Measurements from ENCODE around the gene USP5.

The USP5 gene

GRCh38 chr12:6851921-6852650 lies at the start of gene USP5:
USP5 (plus strand) TSS chr12:6852150; CDS start chr12:6852180, 30 bp downstream.
- DNase-seq, result peak; percentile 97
- H3K9me3 Mint-ChIP-seq, result no peaks in the 10 kb centered on the region
- H3K27ac Mint-ChIP-seq, result peak within 1 kb of the TSS; percentile 96
- peak within 1 kb of the TSS; percentile 89 for H3K4me3 Mint-ChIP-seq
- peaks cover 42% of the 10 kb centered on the region for H3K4me1 Mint-ChIP-seq
- peak; percentile 89 for ATAC-seq
- peaks cover 40% of the 10 kb centered on the region for H3K36me3 Mint-ChIP-seq (ENCODE audit: low read depth)
- no peaks in the 10 kb centered on the region for H3K27me3 Mint-ChIP-seq

GRCh38 chr12:6807170-6807569 lies 44.8 kb upstream of the USP5 start:
- no peak overlapping the region for H3K27ac Mint-ChIP-seq
- no peaks in the 10 kb centered on the region for H3K9me3 Mint-ChIP-seq
- ATAC-seq, result no peak
- no peaks in the 10 kb centered on the region for H3K36me3 Mint-ChIP-seq (ENCODE audit: low read depth)
- DNase-seq, result no peak
- H3K4me3 Mint-ChIP-seq, result no peak overlapping the region
- no peaks in the 10 kb centered on the region for H3K27me3 Mint-ChIP-seq
- H3K4me1 Mint-ChIP-seq, result peaks cover 6% of the 10 kb centered on the region

GRCh38 chr12:6809056-6809455 lies 42.9 kb upstream of the USP5 start:
- H3K4me1 Mint-ChIP-seq, result peaks cover 6% of the 10 kb centered on the region
- H3K36me3 Mint-ChIP-seq (ENCODE audit: low read depth), result no peaks in the 10 kb centered on the region
- no peak overlapping the region for H3K4me3 Mint-ChIP-seq
- ATAC-seq (no peak), DNase-seq (no peak)
- no peaks in the 10 kb centered on the region for H3K9me3 Mint-ChIP-seq
- H3K27me3 Mint-ChIP-seq, result peaks cover 2% of the 10 kb centered on the region
- no peak overlapping the region for H3K27ac Mint-ChIP-seq

DNA sequence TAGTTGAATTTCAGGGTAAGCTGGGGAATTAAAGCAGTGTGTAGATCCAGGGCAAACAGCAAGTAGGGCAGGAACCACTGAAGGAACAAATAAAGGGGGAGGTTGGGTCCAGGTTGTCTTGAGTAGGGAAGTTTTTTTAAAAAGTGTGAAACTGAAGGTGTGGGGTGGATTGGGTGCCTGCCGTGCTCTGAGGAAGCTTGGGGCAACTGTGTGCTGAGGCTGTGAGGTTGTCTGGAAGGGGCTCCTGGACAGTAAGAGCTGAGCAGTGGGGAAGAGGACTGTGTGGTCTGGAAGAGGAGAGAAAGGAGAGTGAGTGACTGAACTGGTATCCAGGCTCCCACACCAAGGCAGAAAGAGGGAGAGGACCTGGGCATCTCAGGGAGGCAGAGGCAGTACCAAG lies 41.2 kb upstream of the USP5 start:
- Mint-ChIP-seq H3K4me1 (peaks cover 6% of the 10 kb centered on the region), H3K27me3 (peaks cover 9% of the 10 kb centered on the region), H3K27ac (no peak overlapping the region), H3K36me3 (ENCODE audit: low read depth) (no peaks in the 10 kb centered on the region), H3K4me3 (no peak overlapping the region), H3K9me3 (no peaks in the 10 kb centered on the region)
- ATAC-seq (no peak), DNase-seq (no peak)

GRCh38 chr12:6813363-6813762 lies 38.6 kb upstream of the USP5 start:
- peaks cover 6% of the 10 kb centered on the region for H3K4me1 Mint-ChIP-seq
- no peak overlapping the region for H3K27ac Mint-ChIP-seq
- peaks cover 2% of the 10 kb centered on the region for H3K36me3 Mint-ChIP-seq (ENCODE audit: low read depth)

DNA sequence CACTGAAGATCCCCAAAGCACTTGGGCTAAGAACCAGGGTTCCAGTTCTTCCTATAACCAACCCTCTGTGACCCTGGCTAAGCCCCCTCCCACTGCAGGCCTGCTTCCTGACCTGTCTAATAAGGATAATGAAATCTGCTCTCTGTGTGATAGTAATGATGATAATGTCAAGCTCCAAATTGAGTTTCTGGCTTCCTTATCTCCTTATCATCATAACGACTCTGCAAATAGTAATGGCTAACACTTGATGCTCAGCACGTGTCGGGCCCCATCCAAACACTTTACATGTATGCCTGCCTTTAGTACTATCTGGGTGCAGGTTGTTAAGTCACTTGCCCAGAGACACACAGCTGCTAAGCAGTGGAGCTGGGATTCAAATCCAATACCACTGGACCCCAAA lies 35.4 kb upstream of the USP5 start:
- Mint-ChIP-seq H3K4me3 (no peak overlapping the region), H3K27ac (no peak overlapping the region), H3K4me1 (peaks cover 7% of the 10 kb centered on the region), H3K9me3 (no peaks in the 10 kb centered on the region), H3K27me3 (peaks cover 19% of the 10 kb centered on the region), H3K36me3 (ENCODE audit: low read depth) (peaks cover 2% of the 10 kb centered on the region)
- DNase-seq (no peak), ATAC-seq (no peak)

More at GRCh38 chr12:6813363-6813762, 38.6 kb upstream of the USP5 start:
- H3K27me3 Mint-ChIP-seq, result peaks cover 9% of the 10 kb centered on the region
- DNase-seq (no peak), ATAC-seq (no peak)
- H3K4me3 Mint-ChIP-seq, result no peak overlapping the region
- no peaks in the 10 kb centered on the region for H3K9me3 Mint-ChIP-seq

DNA sequence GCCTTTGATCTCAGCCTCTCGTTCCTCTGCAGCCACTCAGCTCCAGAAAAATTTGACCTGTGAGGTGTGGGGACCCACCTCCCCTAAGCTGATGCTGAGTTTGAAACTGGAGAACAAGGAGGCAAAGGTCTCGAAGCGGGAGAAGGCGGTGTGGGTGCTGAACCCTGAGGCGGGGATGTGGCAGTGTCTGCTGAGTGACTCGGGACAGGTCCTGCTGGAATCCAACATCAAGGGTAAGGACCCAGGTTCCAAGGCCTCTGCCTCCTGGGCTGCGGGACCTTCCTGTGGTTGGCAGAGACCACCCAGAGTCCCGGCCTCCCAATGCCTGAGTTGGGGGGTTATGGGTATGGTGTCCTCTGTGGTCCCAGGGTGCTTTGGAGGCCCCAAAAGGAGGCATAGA lies 34.9 kb upstream of the USP5 start:
- Mint-ChIP-seq H3K27ac (no peak overlapping the region), H3K4me3 (no peak overlapping the region), H3K27me3 (peaks cover 21% of the 10 kb centered on the region), H3K9me3 (no peaks in the 10 kb centered on the region), H3K36me3 (ENCODE audit: low read depth) (peaks cover 2% of the 10 kb centered on the region), H3K4me1 (peaks cover 9% of the 10 kb centered on the region)
- ATAC-seq (no peak), DNase-seq (no peak)

- H3K27ac Mint-ChIP-seq, result peak overlapping the region; percentile 10
- no peaks in the 10 kb centered on the region for H3K9me3 Mint-ChIP-seq
- ATAC-seq (no peak), DNase-seq (no peak)
- H3K4me1 Mint-ChIP-seq, result peaks cover 13% of the 10 kb centered on the region
- no peak overlapping the region for H3K4me3 Mint-ChIP-seq
- H3K36me3 Mint-ChIP-seq (ENCODE audit: low read depth), result peaks cover 2% of the 10 kb centered on the region
- H3K27me3 Mint-ChIP-seq, result peaks cover 27% of the 10 kb centered on the region
Observed at GRCh38 chr12:6817662-6818157, 34.2 kb upstream of the USP5 start.

- ATAC-seq, result no peak
- H3K4me1 Mint-ChIP-seq, result peaks cover 13% of the 10 kb centered on the region
- DNase-seq, result no peak
- peaks cover 32% of the 10 kb centered on the region for H3K27me3 Mint-ChIP-seq
- peaks cover 2% of the 10 kb centered on the region for H3K36me3 Mint-ChIP-seq (ENCODE audit: low read depth)
- H3K27ac Mint-ChIP-seq, result no peak overlapping the region
- no peaks in the 10 kb centered on the region for H3K9me3 Mint-ChIP-seq
- no peak overlapping the region for H3K4me3 Mint-ChIP-seq
Observed at GRCh38 chr12:6818222-6818621, 33.7 kb upstream of the USP5 start.

- H3K9me3 Mint-ChIP-seq, result no peaks in the 10 kb centered on the region
- DNase-seq (no peak), ATAC-seq (no peak)
- H3K4me1 Mint-ChIP-seq, result peaks cover 13% of the 10 kb centered on the region
- peaks cover 2% of the 10 kb centered on the region for H3K36me3 Mint-ChIP-seq (ENCODE audit: low read depth)
- no peak overlapping the region for H3K27ac Mint-ChIP-seq
- no peak overlapping the region for H3K4me3 Mint-ChIP-seq
- peaks cover 36% of the 10 kb centered on the region for H3K27me3 Mint-ChIP-seq
Observed at GRCh38 chr12:6818645-6819044, 33.3 kb upstream of the USP5 start.

- no peak overlapping the region for H3K27ac Mint-ChIP-seq
- peaks cover 2% of the 10 kb centered on the region for H3K36me3 Mint-ChIP-seq (ENCODE audit: low read depth)
- ATAC-seq (no peak), DNase-seq (no peak)
- H3K9me3 Mint-ChIP-seq, result no peaks in the 10 kb centered on the region
- H3K4me1 Mint-ChIP-seq, result peaks cover 13% of the 10 kb centered on the region
- peaks cover 38% of the 10 kb centered on the region for H3K27me3 Mint-ChIP-seq
- no peak overlapping the region for H3K4me3 Mint-ChIP-seq
Observed at GRCh38 chr12:6819106-6820030, 32.6 kb upstream of the USP5 start.

- Mint-ChIP-seq H3K36me3 (ENCODE audit: low read depth) (peaks cover 2% of the 10 kb centered on the region), H3K4me1 (peaks cover 13% of the 10 kb centered on the region), H3K4me3 (no peak overlapping the region), H3K27ac (no peak overlapping the region), H3K27me3 (peaks cover 38% of the 10 kb centered on the region), H3K9me3 (no peaks in the 10 kb centered on the region)
- ATAC-seq, result no peak
- no peak for DNase-seq
Observed at GRCh38 chr12:6820166-6820565, 31.8 kb upstream of the USP5 start.

DNA sequence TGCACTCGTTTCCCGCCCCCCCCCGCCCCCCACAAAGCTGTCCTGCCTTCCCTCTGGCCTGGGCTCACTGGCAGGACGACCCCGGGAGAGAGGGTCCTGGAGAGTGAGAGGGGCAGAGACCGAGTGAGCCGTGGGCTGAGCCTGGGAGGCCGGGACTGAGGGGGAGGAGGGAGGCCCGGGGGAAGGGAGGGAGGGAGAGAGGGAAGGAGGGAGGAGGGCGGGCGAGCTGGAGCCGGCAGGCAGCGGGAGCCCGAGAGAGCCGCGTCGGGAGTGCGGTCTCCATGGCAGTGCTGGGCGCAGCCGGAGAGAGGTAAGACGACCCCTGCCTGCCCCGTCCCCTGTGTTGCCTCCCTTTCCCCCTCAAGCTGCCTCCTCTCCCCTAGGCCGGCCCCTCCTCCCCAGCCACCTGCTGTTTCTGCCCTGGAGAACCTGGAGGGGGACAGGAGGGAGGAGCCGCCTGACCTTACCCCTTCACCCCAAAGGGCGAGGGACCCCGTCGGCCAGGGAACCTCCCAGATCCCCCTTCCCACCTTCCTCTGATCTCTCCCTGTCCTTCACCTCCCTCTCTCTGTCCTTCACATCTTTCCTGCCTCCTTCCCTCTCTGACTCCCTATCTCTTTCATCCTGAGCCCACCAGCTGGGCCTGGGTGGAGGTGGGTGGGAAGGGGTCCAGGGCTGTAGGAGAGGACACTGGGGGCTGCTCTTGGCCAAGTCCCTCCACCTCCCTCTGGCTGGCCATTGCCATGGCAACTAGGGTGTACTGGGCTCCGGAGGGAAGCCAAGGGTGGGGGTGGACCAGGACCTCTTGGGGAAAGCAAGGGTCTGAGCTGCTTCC lies 30.1 kb upstream of the USP5 start, which contains the start of gene GPR162:
TSS of gene GPR162 (plus strand) at position 231 of the 835 bp plus-strand sequence. CDS start 2,078 bp downstream, outside the sequence.
- DNase-seq (no peak), ATAC-seq (no peak)
- no peak within 1 kb of the TSS for H3K27ac Mint-ChIP-seq
- H3K4me3 Mint-ChIP-seq, result no peak within 1 kb of the TSS
- peaks cover 51% of the 10 kb centered on the region for H3K27me3 Mint-ChIP-seq
- peaks cover 2% of the 10 kb centered on the region for H3K36me3 Mint-ChIP-seq (ENCODE audit: low read depth)
- peaks cover 15% of the 10 kb centered on the region for H3K4me1 Mint-ChIP-seq
- no peaks in the 10 kb centered on the region for H3K9me3 Mint-ChIP-seq

All from activated naive CD8-positive, alpha-beta T cell treated with anti-CD3 and anti-CD28 coated beads, Interleukin-2, amount 50 U/mL, for 24 hours (primary cell).